K562 (cell line): ENCODE measurements around the gene CYYR1. TPM values are rescaled to one million over a fixed set of nuclear protein-coding genes. Genes with fewer than 3 reads are reported as not detected.

Source experiments
- ATAC-seq: fragments of 200-7000 bp; cut with Tn5 transposase; 3 replicates; pipeline ENCODE4 v1.9.1; 2020; ENCODE audit warnings: moderate library complexity
- BruUV-seq: library from RNA; stranded (reverse); fragments of 400-500 nt; replicated peaks from 2 replicates; lab custom pipeline; 2021; lab: Mats Ljungman, UMichigan
- CTCF ChIA-PET: fragments of 300-600 bp; formaldehyde crosslinking; extraction: SDS; loops from one replicate; lab custom pipeline; 2021; ENCODE audit warnings: low intra/inter-chr PET ratio; lab: Yijun Ruan, JAX
- POLR2A ChIA-PET: fragments of 300-600, 350-650 bp; sonication (Branson Sonifier 250); formaldehyde crosslinking; extraction: SDS; loops from one replicate; lab custom pipeline; 2021; ENCODE audit warnings: antibody characterized with exemption, inconsistent platforms; lab: Yijun Ruan, JAX
- DNase-seq, 4 experiments: peaks; one replicate each; pipeline versions ENCODE4 v3.0.0 to v3.0.0-alpha.2; 2011 to 2018; ENCODE audit warnings: low spot score in 3 of 4, mixed read lengths in 3 of 4; ENCODE audit errors: extremely low read depth in 1 of 4
- FAIRE-seq: peaks from 2 replicates; lab custom pipeline; 2011; peaks lifted over from hg19 to GRCh38; lab: Jason Lieb, UNC
- H2AFZ ChIP-seq: 2 replicates; pipeline ENCODE4 v1.6.0; 2011; ENCODE audit warnings: low read depth, low read length, control low read depth, inconsistent platforms
- H3K27ac ChIP-seq: fragments of 200-600 bp; 3 replicates; pipeline ENCODE4 v1.8.0; 2011; ENCODE audit warnings: low read depth, mild to moderate bottlenecking, control low read depth, inconsistent platforms, low read length, moderate library complexity, mixed read lengths; ENCODE audit errors: extremely low read depth
- H3K27me3 ChIP-seq, 2 experiments: fragments of 300-600 bp in 1 of 2; 2 replicates in 1 of 2; 3 replicates in 1 of 2; pipeline versions ENCODE4 v1.6.0 to v1.8.0; 2011; ENCODE audit warnings: inconsistent platforms in 2 of 2, low read length in 2 of 2, mild to moderate bottlenecking in 1 of 2, mixed read lengths in 1 of 2, moderate library complexity in 1 of 2; ENCODE audit not compliant: control insufficient read depth in 2 of 2, insufficient read depth in 2 of 2
- H3K36me3 ChIP-seq: fragments of 300-600 bp; 3 replicates; pipeline ENCODE4 v1.8.0; 2011; ENCODE audit warnings: mild to moderate bottlenecking, low read length, inconsistent platforms; ENCODE audit not compliant: control insufficient read depth, insufficient read depth
- H3K4me1 ChIP-seq, 2 experiments: fragments of 200-600 bp in 1 of 2; replicated peaks in 1 of 2; 2 replicates in 1 of 2; 3 replicates in 1 of 2; pipeline versions ENCODE4 v1.5.1 to v1.8.0; 2011; ENCODE audit warnings: inconsistent platforms in 2 of 2, low read length in 2 of 2, mild to moderate bottlenecking in 1 of 2, mixed read lengths in 1 of 2, moderate library complexity in 1 of 2; ENCODE audit not compliant: control insufficient read depth in 2 of 2, insufficient read depth in 2 of 2
- H3K4me2 ChIP-seq: 2 replicates; pipeline ENCODE4 v1.6.1; 2011; ENCODE audit warnings: low read length, control low read depth, inconsistent platforms, mixed read lengths; ENCODE audit not compliant: insufficient read depth
- H3K4me3 ChIP-seq: fragments of 200-600 bp; sonication (generic), shearing (Covaris generic); 2 replicates; pipeline ENCODE4 v1.5.1; 2016; ENCODE audit warnings: control low read depth, inconsistent platforms
- H3K79me2 ChIP-seq: fragments of 200-600 bp; 3 replicates; pipeline ENCODE4 v1.8.0; 2011; ENCODE audit warnings: low read length, inconsistent platforms; ENCODE audit not compliant: control insufficient read depth, insufficient read depth
- H3K9ac ChIP-seq, 2 experiments: 2 replicates each; pipeline versions ENCODE4 v1.6.0 to v1.6.1; 2011; ENCODE audit warnings: low read depth in 2 of 2, low read length in 2 of 2, control low read depth in 1 of 2, inconsistent platforms in 1 of 2, mild to moderate bottlenecking in 1 of 2, mixed read lengths in 1 of 2; ENCODE audit not compliant: insufficient read depth in 1 of 2
- H3K9me1 ChIP-seq: one replicate; pipeline ENCODE4 v1.6.0; 2011; ENCODE audit warnings: inconsistent platforms, mild to moderate bottlenecking, low read length, moderate library complexity; ENCODE audit not compliant: control insufficient read depth, insufficient read depth
- H3K9me3 ChIP-seq: replicated peaks from 2 replicates; pipeline ENCODE4 v1.5.1; 2011; ENCODE audit warnings: low read depth, low read length, inconsistent platforms; ENCODE audit not compliant: control insufficient read depth, insufficient read depth
- H4K20me1 ChIP-seq: replicated peaks from 2 replicates; pipeline ENCODE4 v1.6.1; 2011; ENCODE audit warnings: low read length, inconsistent platforms, mixed read lengths; ENCODE audit not compliant: control insufficient read depth, insufficient read depth
- FOXA1 ChIP-seq: fragments of 450-650 bp; IDR thresholded peaks from 2 replicates; pipeline ENCODE4 v1.6.1; 2016; ENCODE audit warnings: mild to moderate bottlenecking, borderline replicate concordance
- IRF2 ChIP-seq: sonication (generic); formaldehyde crosslinking; IDR thresholded peaks from 2 replicates; pipeline ENCODE4 v1.8.1; 2022; ENCODE audit warnings: mild to moderate bottlenecking, missing genetic modification reagents
- SIRT6 ChIP-seq: IDR thresholded peaks from one replicate; pipeline ENCODE4 v1.6.1; 2012; ENCODE audit warnings: low read depth, mild to moderate bottlenecking, control low read depth, inconsistent platforms, low read length, moderate library complexity
- TRIM24 ChIP-seq, 2 experiments: fragments of 450-650 bp; IDR thresholded peaks; 2 replicates each; pipeline ENCODE4 v1.6.1; 2016
- ZNF175 ChIP-seq: fragments of 200-800 bp; sonication (Bioruptor generic); IDR thresholded peaks from 2 replicates; pipeline ENCODE4 v1.6.1; 2016; ENCODE audit warnings: low read depth, mild to moderate bottlenecking, missing genetic modification characterization, missing compliant biosample characterization
- ZNF316 ChIP-seq: fragments of 450-650 bp; IDR thresholded peaks from 2 replicates; pipeline ENCODE4 v1.6.1; 2016
- WGBS: fragments of 100-300 bp; shearing (Covaris generic); methylation state at CpG from one replicate; pipeline ENCODE4 v1.1.6; 2016; ENCODE audit warnings: low coverage, mixed read lengths; ENCODE audit not compliant: insufficient coverage; ENCODE audit errors: missing lambda C conversion rate; 5-methylcytosine and 5-hydroxymethylcytosine counted together
- in situ Hi-C: fragments of 300-500 bp; cut with MboI; formaldehyde crosslinking; loops from 4 replicates; pipeline ENCODE4 v1.15.0; 2018; ENCODE audit warnings: inconsistent platforms, mixed read lengths
- intact Hi-C: fragments of 100-400 bp; cut with micrococcal nuclease; formaldehyde crosslinking; loops from 2 replicates; pipeline ENCODE4 v1.14.2; 2022
- polyA plus RNA-seq, 8 experiments: library from polyadenylated mRNA; depleted of rRNA in 4 of 8; stranded (reverse) in 5 of 8; unstranded in 3 of 8; fragments of >200 nt; fragmentation: Nextera tagmentation in 2 of 8; fragmentation: Illumina TruSeq in 1 of 8; extraction: Ambion mirVana in 2 of 8; extraction: Trizol in 1 of 8; gene quantifications; 2 replicates each; pipeline versions ENCODE4 v1.2.1 to v1.2.3, GENCODE V29; 2011 to 2014; ENCODE audit warnings: inconsistent platforms in 1 of 8, missing spikeins in 1 of 8
- total RNA-seq, 7 experiments: library from RNA; depleted of rRNA in 6 of 7; stranded (reverse); fragments of >200 nt in 6 of 7; fragmentation: Illumina TruSeq in 2 of 7; extraction: Trizol in 2 of 7; gene quantifications; 2 replicates each; pipeline versions ENCODE4 v1.2.1 to v1.2.3, GENCODE V29; 2011 to 2021; ENCODE audit warnings: low replicate concordance in 1 of 7
- TF ChIP-seq, protein P1 (sequence below): sonication (generic); formaldehyde crosslinking; IDR thresholded peaks from 2 replicates; pipeline ENCODE4 v1.8.1; 2023; ENCODE audit warnings: mild to moderate bottlenecking, missing genetic modification reagents, moderate library complexity
- TF ChIP-seq, protein P2 (sequence below): sonication (generic); formaldehyde crosslinking; IDR thresholded peaks from 2 replicates; pipeline ENCODE4 v1.8.0; 2022; ENCODE audit warnings: mild to moderate bottlenecking, low read depth, missing genetic modification reagents

CYYR1 gene
- total and polyA plus RNA-seq, 9 of the 15 experiments (the other 6 are each of a cell fraction or from before 2014, with no cell fraction given): not detected

GRCh38 chr21:26512664-26513063, 60.4 kb downstream of the CYYR1 start:
- Histone ChIP-seq H3K9me1 (no peaks in the 10 kb centered on the region), H3K36me3 (no peaks in the 10 kb centered on the region), H4K20me1 (no peaks in the 10 kb centered on the region), H3K27ac (no peak overlapping the region), H3K4me3 (no peak overlapping the region), H3K4me2 (no peak overlapping the region), H2AFZ (no peak overlapping the region), H3K79me2 (no peaks in the 10 kb centered on the region), H3K9ac (no peak overlapping the region), H3K27me3 (no peaks in the 10 kb centered on the region), H3K9me3 (0 out of 2 replicates have a peak, but pooled peaks cover 3% of the 10 kb centered on the region), H3K4me1 (no peaks in the 10 kb centered on the region)
- POLR2A ChIA-PET: interaction anchor here (0.8 kb wide), 1 partner anchor 888 kb away, joined by 3 read pairs; no protein-coding TSS in a partner anchor
- CTCF ChIA-PET: no interaction called here
- ATAC-seq: no peak
- in situ Hi-C loops: no loop called here
- WGBS: 4% methylated on average over 5 of the region's 5 CpGs
- intact Hi-C loops: loop anchor here (5.0 kb wide), 1 partner anchor 630 kb away; no protein-coding TSS in a partner anchor
- DNase-seq: no peak
- TF ChIP-seq SIRT6 (no peak), ZNF316 (no peak), FOXA1 (no peak), IRF2 (CRISPR knock-in tag) (no peak), TRIM24 (IDR thresholded peaks at IDR 0.05) (no peak), ZNF175 (CRISPR knock-in tag) (no peak)
- TF ChIP-seq, protein P1, sequence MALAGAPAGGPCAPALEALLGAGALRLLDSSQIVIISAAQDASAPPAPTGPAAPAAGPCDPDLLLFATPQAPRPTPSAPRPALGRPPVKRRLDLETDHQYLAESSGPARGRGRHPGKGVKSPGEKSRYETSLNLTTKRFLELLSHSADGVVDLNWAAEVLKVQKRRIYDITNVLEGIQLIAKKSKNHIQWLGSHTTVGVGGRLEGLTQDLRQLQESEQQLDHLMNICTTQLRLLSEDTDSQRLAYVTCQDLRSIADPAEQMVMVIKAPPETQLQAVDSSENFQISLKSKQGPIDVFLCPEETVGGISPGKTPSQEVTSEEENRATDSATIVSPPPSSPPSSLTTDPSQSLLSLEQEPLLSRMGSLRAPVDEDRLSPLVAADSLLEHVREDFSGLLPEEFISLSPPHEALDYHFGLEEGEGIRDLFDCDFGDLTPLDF: no peak
- TF ChIP-seq, protein P2, sequence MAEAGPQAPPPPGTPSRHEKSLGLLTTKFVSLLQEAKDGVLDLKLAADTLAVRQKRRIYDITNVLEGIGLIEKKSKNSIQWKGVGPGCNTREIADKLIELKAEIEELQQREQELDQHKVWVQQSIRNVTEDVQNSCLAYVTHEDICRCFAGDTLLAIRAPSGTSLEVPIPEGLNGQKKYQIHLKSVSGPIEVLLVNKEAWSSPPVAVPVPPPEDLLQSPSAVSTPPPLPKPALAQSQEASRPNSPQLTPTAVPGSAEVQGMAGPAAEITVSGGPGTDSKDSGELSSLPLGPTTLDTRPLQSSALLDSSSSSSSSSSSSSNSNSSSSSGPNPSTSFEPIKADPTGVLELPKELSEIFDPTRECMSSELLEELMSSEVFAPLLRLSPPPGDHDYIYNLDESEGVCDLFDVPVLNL: no peak
- BruUV-seq: no TSS peak
- no peak for FAIRE-seq
